Measurements from ENCODE around the gene ST6GALNAC3.

DNA sequence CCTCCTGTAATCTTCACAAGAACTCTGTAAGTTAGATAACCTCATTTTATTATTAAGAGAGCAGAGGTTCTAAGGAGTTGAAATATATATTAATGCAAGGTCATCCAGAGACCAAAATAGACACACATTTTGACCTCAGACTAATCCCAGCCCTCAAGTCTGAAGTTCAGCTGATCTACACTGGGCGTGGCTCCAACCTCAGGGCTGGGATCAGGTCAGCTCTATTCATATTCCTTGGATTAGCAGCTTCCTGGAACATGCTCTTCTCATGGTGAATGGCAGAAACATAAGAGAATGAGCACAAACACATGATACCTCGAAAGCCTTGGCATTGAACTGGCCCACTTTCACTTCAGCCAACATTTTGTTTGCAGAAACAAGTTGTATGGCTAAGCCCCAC is 592.0 kb downstream of the ST6GALNAC3 start:
- TF ChIP-seq TAF1 (IDR thresholded peaks at IDR 0.05; ENCODE audit: borderline replicate concordance, low read depth, low read length) (no peak), POLR2A (IDR thresholded peaks at IDR 0.05; ENCODE audit: low read depth, low read length) (no peak)
